Memory B cell (primary cell): Measurements from ENCODE around the gene RPL18A.

Experiments used
- ATAC-seq: fragments of 150-1000 bp; cut with Tn5 transposase; 2 replicates; pipeline ENCODE4 v1.10.0; 2021; ENCODE audit warnings: low read depth, mild to moderate bottlenecking, moderate library complexity
- DNase-seq, 2 donors: peaks; one replicate each; pipeline ENCODE4 v3.0.0; 2022; ENCODE audit warnings: low spot score in 2 of 2
- H3K27ac Mint-ChIP-seq: one replicate; pipeline ENCODE4 v1.8.0; 2022; ENCODE audit warnings: mild to moderate bottlenecking, moderate library complexity, mixed read lengths
- H3K27me3 Mint-ChIP-seq: one replicate; pipeline ENCODE4 v1.8.0; 2022; ENCODE audit warnings: mixed read lengths
- H3K36me3 Mint-ChIP-seq: one replicate; pipeline ENCODE4 v1.8.0; 2022; ENCODE audit warnings: mild to moderate bottlenecking, mixed read lengths
- H3K4me1 Mint-ChIP-seq: one replicate; pipeline ENCODE4 v1.8.0; 2022; ENCODE audit warnings: mixed read lengths
- H3K4me3 Mint-ChIP-seq: one replicate; pipeline ENCODE4 v1.8.0; 2022; ENCODE audit warnings: mild to moderate bottlenecking, moderate library complexity, mixed read lengths
- H3K9me3 Mint-ChIP-seq: one replicate; pipeline ENCODE4 v1.8.0; 2022; ENCODE audit warnings: mixed read lengths

Gene RPL18A

GRCh38 chr19:17859533-17860330, at the start of gene RPL18A:
Gene RPL18A, plus strand, starts transcription at chr19:17859910. Its CDS starts 47 bp downstream, at chr19:17859957.
- no peaks in the 10 kb centered on the region for H3K9me3 Mint-ChIP-seq
- peak within 1 kb of the TSS; percentile 97 for H3K4me3 Mint-ChIP-seq
- ATAC-seq (peak; percentile 87), DNase-seq (peak; percentile 86 to 95)
- peak within 1 kb of the TSS; percentile 90 for H3K27ac Mint-ChIP-seq
- H3K27me3 Mint-ChIP-seq = no peaks in the 10 kb centered on the region
- peaks cover 22% of the 10 kb centered on the region for H3K4me1 Mint-ChIP-seq
- peaks cover 14% of the 10 kb centered on the region for H3K36me3 Mint-ChIP-seq

- H3K27ac Mint-ChIP-seq = no peak overlapping the region
- peaks cover 4% of the 10 kb centered on the region for H3K4me1 Mint-ChIP-seq
- no peaks in the 10 kb centered on the region for H3K9me3 Mint-ChIP-seq
- no peaks in the 10 kb centered on the region for H3K36me3 Mint-ChIP-seq
- ATAC-seq (no peak), DNase-seq (no peak)
- H3K27me3 Mint-ChIP-seq = peaks cover 7% of the 10 kb centered on the region
- H3K4me3 Mint-ChIP-seq = no peak overlapping the region
Measured at GRCh38 chr19:17811103-17811502, 48.6 kb upstream of the RPL18A start.

- no peak for DNase-seq
- Mint-ChIP-seq H3K27ac (no peak overlapping the region), H3K36me3 (no peaks in the 10 kb centered on the region), H3K27me3 (peaks cover 7% of the 10 kb centered on the region), H3K4me1 (peaks cover 4% of the 10 kb centered on the region), H3K4me3 (no peak overlapping the region), H3K9me3 (no peaks in the 10 kb centered on the region)
- ATAC-seq = no peak
Measured at GRCh38 chr19:17811681-17812080, 48.0 kb upstream of the RPL18A start.

GRCh38 chr19:17812099-17812498, 47.6 kb upstream of the RPL18A start:
- ATAC-seq = no peak
- no peaks in the 10 kb centered on the region for H3K9me3 Mint-ChIP-seq
- no peak overlapping the region for H3K27ac Mint-ChIP-seq
- H3K36me3 Mint-ChIP-seq = no peaks in the 10 kb centered on the region
- H3K27me3 Mint-ChIP-seq = peaks cover 7% of the 10 kb centered on the region
- no peak for DNase-seq
- no peak overlapping the region for H3K4me3 Mint-ChIP-seq
- peaks cover 4% of the 10 kb centered on the region for H3K4me1 Mint-ChIP-seq

- Mint-ChIP-seq H3K4me1 (no peaks in the 10 kb centered on the region), H3K27me3 (peaks cover 1% of the 10 kb centered on the region), H3K27ac (no peak overlapping the region), H3K9me3 (no peaks in the 10 kb centered on the region), H3K4me3 (no peak overlapping the region), H3K36me3 (no peaks in the 10 kb centered on the region)
- ATAC-seq = no peak
- DNase-seq = no peak
Measured at GRCh38 chr19:17817668-17818363, 41.9 kb upstream of the RPL18A start.

- no peaks in the 10 kb centered on the region for H3K9me3 Mint-ChIP-seq
- DNase-seq (no peak), ATAC-seq (no peak)
- H3K27me3 Mint-ChIP-seq = no peaks in the 10 kb centered on the region
- no peak within 1 kb of the TSS for H3K4me3 Mint-ChIP-seq
- H3K36me3 Mint-ChIP-seq = peaks cover 8% of the 10 kb centered on the region
- no peak within 1 kb of the TSS for H3K27ac Mint-ChIP-seq
- no peaks in the 10 kb centered on the region for H3K4me1 Mint-ChIP-seq
Measured at GRCh38 chr19:17821190-17821589, 38.5 kb upstream of the RPL18A start, which contains the start of gene INSL3. Gene INSL3, minus strand, starts transcription at chr19:17821519. Its CDS starts 13 bp downstream, at chr19:17821506.

GRCh38 chr19:17824339-17824738, 35.4 kb upstream of the RPL18A start:
- no peak overlapping the region for H3K27ac Mint-ChIP-seq
- ATAC-seq (no peak), DNase-seq (no peak)
- H3K4me3 Mint-ChIP-seq = no peak overlapping the region
- no peaks in the 10 kb centered on the region for H3K9me3 Mint-ChIP-seq
- peaks cover 18% of the 10 kb centered on the region for H3K36me3 Mint-ChIP-seq
- H3K4me1 Mint-ChIP-seq = no peaks in the 10 kb centered on the region
- H3K27me3 Mint-ChIP-seq = no peaks in the 10 kb centered on the region

GRCh38 chr19:17826508-17827056, 33.1 kb upstream of the RPL18A start:
- no peaks in the 10 kb centered on the region for H3K27me3 Mint-ChIP-seq
- peaks cover 4% of the 10 kb centered on the region for H3K4me1 Mint-ChIP-seq
- H3K27ac Mint-ChIP-seq = no peak overlapping the region
- H3K9me3 Mint-ChIP-seq = peaks cover 4% of the 10 kb centered on the region
- no peak overlapping the region for H3K4me3 Mint-ChIP-seq
- DNase-seq = no peak
- no peak for ATAC-seq
- peaks cover 26% of the 10 kb centered on the region for H3K36me3 Mint-ChIP-seq

- ATAC-seq = no peak
- H3K4me3 Mint-ChIP-seq = no peak overlapping the region
- no peak for DNase-seq
- peaks cover 4% of the 10 kb centered on the region for H3K9me3 Mint-ChIP-seq
- H3K4me1 Mint-ChIP-seq = peaks cover 4% of the 10 kb centered on the region
- H3K27ac Mint-ChIP-seq = peak overlapping the region; percentile 43
- H3K27me3 Mint-ChIP-seq = no peaks in the 10 kb centered on the region
- H3K36me3 Mint-ChIP-seq = peaks cover 27% of the 10 kb centered on the region
Measured at GRCh38 chr19:17829855-17830566, 29.7 kb upstream of the RPL18A start.

- Mint-ChIP-seq H3K4me3 (no peak overlapping the region), H3K36me3 (peaks cover 31% of the 10 kb centered on the region), H3K27ac (peak overlapping the region; percentile 43), H3K9me3 (peaks cover 4% of the 10 kb centered on the region), H3K4me1 (peaks cover 8% of the 10 kb centered on the region), H3K27me3 (no peaks in the 10 kb centered on the region)
- peak; percentile 70 for ATAC-seq
- DNase-seq = no peak
Measured at GRCh38 chr19:17830567-17831418, 28.9 kb upstream of the RPL18A start.

- Mint-ChIP-seq H3K4me3 (no peak overlapping the region), H3K27ac (no peak overlapping the region), H3K9me3 (peaks cover 4% of the 10 kb centered on the region), H3K27me3 (no peaks in the 10 kb centered on the region), H3K36me3 (peaks cover 33% of the 10 kb centered on the region), H3K4me1 (peaks cover 8% of the 10 kb centered on the region)
- DNase-seq = no peak
- no peak for ATAC-seq
Measured at GRCh38 chr19:17831419-17831888, 28.3 kb upstream of the RPL18A start.

GRCh38 chr19:17832443-17833208, 27.1 kb upstream of the RPL18A start:
- Mint-ChIP-seq H3K27me3 (no peaks in the 10 kb centered on the region), H3K36me3 (peaks cover 34% of the 10 kb centered on the region), H3K4me1 (peaks cover 8% of the 10 kb centered on the region), H3K4me3 (no peak overlapping the region), H3K9me3 (peaks cover 4% of the 10 kb centered on the region), H3K27ac (no peak overlapping the region)
- ATAC-seq = no peak
- DNase-seq = no peak
